Mammary epithelial cell (primary cell): ENCODE data around the gene RRP36.

Experiments
- CTCF ChIP-seq, 2 donors: IDR thresholded peaks in 1 of 2; conservative IDR thresholded peaks in 1 of 2; 2 replicates each; pipeline ENCODE4 v1.5.1; 2011 to 2012; ENCODE audit warnings: inconsistent platforms in 2 of 2, low read length in 2 of 2, mild to moderate bottlenecking in 2 of 2, control low read depth in 1 of 2, low read depth in 1 of 2; ENCODE audit not compliant: insufficient read depth in 1 of 2; ENCODE audit errors: extremely low read depth in 1 of 2
- EZH2 ChIP-seq: IDR thresholded peaks from 2 replicates; pipeline ENCODE4 v1.6.1; 2012; ENCODE audit warnings: low read length, inconsistent platforms, borderline replicate concordance

DNA sequence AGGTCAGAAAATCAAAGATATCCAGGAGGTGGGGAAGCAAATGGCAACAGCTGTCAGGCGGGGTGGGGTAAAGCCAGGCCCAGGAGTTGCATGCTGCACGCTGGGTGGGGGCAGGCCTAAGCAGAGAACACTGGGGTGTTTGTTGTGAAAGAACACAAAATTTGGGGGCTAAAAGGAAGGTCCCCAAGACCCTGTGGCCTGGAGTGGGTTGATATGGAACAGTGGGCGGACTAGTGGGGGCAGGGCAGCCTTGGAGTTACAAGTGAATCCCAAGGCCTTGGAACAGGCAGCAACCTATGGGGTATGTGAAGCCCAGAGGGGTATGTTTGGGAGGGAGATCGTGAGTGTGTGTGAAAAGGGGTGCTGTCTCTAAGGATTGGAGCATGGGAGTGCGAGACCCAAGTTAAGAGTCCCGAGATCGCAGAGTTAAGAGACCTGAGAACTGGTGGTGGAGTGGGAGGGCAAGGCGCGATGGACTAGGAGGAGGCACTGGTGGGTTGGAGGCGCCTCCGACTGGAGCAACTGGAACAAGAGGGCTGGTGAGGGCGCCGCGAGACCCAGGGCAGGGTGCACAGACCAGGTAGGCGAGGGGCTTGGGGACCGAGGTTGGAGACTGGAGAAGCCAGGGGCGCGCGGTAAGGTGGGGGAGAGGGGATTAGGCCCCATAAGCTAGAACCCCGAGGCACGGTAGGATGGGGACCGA lies 31.6 kb downstream of the RRP36 start:
- no peak for TF ChIP-seq CTCF (conservative IDR thresholded peaks at IDR 0.05 in 1 of 2, IDR thresholded peaks at IDR 0.05 in 1 of 2; ENCODE audit: extremely low read depth in 1 of 2, insufficient read depth in 1 of 2, low read depth in 1 of 2, low read length in 2 of 2)
- no peak for TF ChIP-seq EZH2
